IMR-90 (cell line): ENCODE data around the gene PRKCA. TPM values are rescaled to one million over a fixed set of nuclear protein-coding genes. Genes with fewer than 3 reads are reported as not detected.

Experiments
- ATAC-seq: fragments of 200-7000 bp; cut with Tn5 transposase; 2 replicates; pipeline ENCODE4 v1.9.1; 2020; ENCODE audit warnings: low read depth, mild to moderate bottlenecking, moderate library complexity
- BruUV-seq: library from RNA; stranded (reverse); fragments of 400-500 nt; replicated peaks from 2 replicates; lab custom pipeline; 2021; lab: Mats Ljungman, UMichigan
- CTCF ChIA-PET: fragments of 300-600 bp; formaldehyde crosslinking; extraction: SDS; loops from one replicate; lab custom pipeline; 2021; ENCODE audit warnings: antibody characterized with exemption; lab: Yijun Ruan, JAX
- POLR2A ChIA-PET: fragments of 300-600 bp; sonication (Branson Sonifier 250); formaldehyde crosslinking; loops from one replicate; lab custom pipeline; 2022; ENCODE audit warnings: antibody characterized with exemption; ENCODE audit not compliant: unreplicated experiment; lab: Charles Lee
- DNase-seq: peaks from one replicate; pipeline ENCODE4 v3.0.0; 2013
- H2AFZ ChIP-seq: replicated peaks from 2 replicates; pipeline ENCODE3; 2013; ENCODE audit warnings: low read length, mild to moderate bottlenecking; ENCODE audit not compliant: poor library complexity
- H2AK5ac ChIP-seq: 2 replicates; pipeline ENCODE4 v1.6.1; 2013; ENCODE audit warnings: low read depth, low read length, inconsistent platforms
- H2AK9ac ChIP-seq: replicated peaks from 2 replicates; pipeline ENCODE3; 2013; ENCODE audit warnings: mild to moderate bottlenecking, low read depth, low read length, moderate library complexity; ENCODE audit not compliant: poor library complexity
- H2BK120ac ChIP-seq: 2 replicates; pipeline ENCODE4 v1.6.1; 2013; ENCODE audit warnings: low read depth, low read length, inconsistent platforms
- H2BK15ac ChIP-seq: 3 replicates; pipeline ENCODE4 v1.6.1; 2013; ENCODE audit warnings: low read depth, low read length, inconsistent platforms
- H2BK20ac ChIP-seq: 2 replicates; pipeline ENCODE4 v1.6.1; 2013; ENCODE audit warnings: low read depth, mild to moderate bottlenecking, inconsistent platforms, low read length, moderate library complexity
- H2BK5ac ChIP-seq: 2 replicates; pipeline ENCODE4 v1.6.1; 2013; ENCODE audit warnings: mild to moderate bottlenecking, low read depth, low read length, inconsistent platforms; ENCODE audit not compliant: poor library complexity, severe bottlenecking
- H3K14ac ChIP-seq: replicated peaks from 2 replicates; pipeline ENCODE4 v1.6.1; 2013; ENCODE audit warnings: low read depth, low read length, inconsistent platforms
- H3K18ac ChIP-seq: 2 replicates; pipeline ENCODE4 v1.6.1; 2013; ENCODE audit warnings: low read depth, low read length, control low read depth
- H3K23ac ChIP-seq: 2 replicates; pipeline ENCODE4 v1.6.1; 2013; ENCODE audit warnings: low read depth, low read length, inconsistent platforms
- H3K27ac ChIP-seq: 2 replicates; pipeline ENCODE4 v1.5.1; 2013; ENCODE audit warnings: mild to moderate bottlenecking, control low read depth, low read length; ENCODE audit not compliant: insufficient read depth
- H3K27me3 ChIP-seq: 2 replicates; pipeline ENCODE4 v1.6.1; 2013; ENCODE audit warnings: low read length; ENCODE audit not compliant: control insufficient read depth, insufficient read depth
- H3K36me3 ChIP-seq: 2 replicates; pipeline ENCODE4 v1.6.1; 2013; ENCODE audit warnings: low read length, mixed read lengths; ENCODE audit not compliant: control insufficient read depth, insufficient read depth
- H3K4ac ChIP-seq: 2 replicates; pipeline ENCODE4 v1.6.1; 2013; ENCODE audit warnings: low read depth, low read length, inconsistent platforms
- H3K4me1 ChIP-seq: 2 replicates; pipeline ENCODE4 v1.6.1; 2013; ENCODE audit warnings: low read length, mixed read lengths; ENCODE audit not compliant: control insufficient read depth, insufficient read depth
- H3K4me2 ChIP-seq: 2 replicates; pipeline ENCODE4 v1.6.1; 2013; ENCODE audit warnings: low read depth, mild to moderate bottlenecking, control low read depth, low read length, moderate library complexity
- H3K4me3 ChIP-seq: 2 replicates; pipeline ENCODE4 v1.5.1; 2013; ENCODE audit warnings: low read depth, mild to moderate bottlenecking, control low read depth, low read length, moderate library complexity; ENCODE audit not compliant: insufficient read depth
- H3K56ac ChIP-seq: 2 replicates; pipeline ENCODE4 v1.6.1; 2013; ENCODE audit warnings: low read length, inconsistent platforms; ENCODE audit not compliant: insufficient read depth; ENCODE audit errors: extremely low read depth
- H3K79me1 ChIP-seq, 2 experiments: 2 replicates each; pipeline ENCODE4 v1.6.1; 2013; ENCODE audit warnings: low read length in 2 of 2, inconsistent platforms in 1 of 2, low read depth in 1 of 2
- H3K9ac ChIP-seq: 2 replicates; pipeline ENCODE4 v1.6.1; 2013; ENCODE audit warnings: low read depth, low read length, control low read depth
- H3K9me1 ChIP-seq: 2 replicates; pipeline ENCODE4 v1.6.1; 2013; ENCODE audit warnings: low read length, inconsistent platforms; ENCODE audit not compliant: insufficient read depth
- H3K9me3 ChIP-seq: 2 replicates; pipeline ENCODE4 v1.6.1; 2013; ENCODE audit warnings: low read length; ENCODE audit not compliant: control insufficient read depth, insufficient read depth
- H4K20me1 ChIP-seq: 2 replicates; pipeline ENCODE4 v1.6.1; 2013; ENCODE audit warnings: low read length, inconsistent platforms; ENCODE audit not compliant: insufficient read depth
- H4K5ac ChIP-seq: 2 replicates; pipeline ENCODE4 v1.6.1; 2013; ENCODE audit warnings: mild to moderate bottlenecking, low read depth, low read length, control low read depth
- H4K8ac ChIP-seq, 2 experiments: 2 replicates each; pipeline ENCODE4 v1.6.1; 2013; ENCODE audit warnings: low read depth in 2 of 2, low read length in 2 of 2, control low read depth in 1 of 2, inconsistent platforms in 1 of 2
- H4K91ac ChIP-seq: 2 replicates; pipeline ENCODE4 v1.6.1; 2013; ENCODE audit warnings: low read depth, low read length, inconsistent platforms; ENCODE audit not compliant: insufficient read depth
- BHLHE40 ChIP-seq: fragments of 150-350 bp; IDR thresholded peaks from 2 replicates; pipeline ENCODE4 v1.6.1; 2016; ENCODE audit warnings: mild to moderate bottlenecking, low read depth, low read length
- CEBPB ChIP-seq: IDR thresholded peaks from 2 replicates; pipeline ENCODE4 v1.6.1; 2012; ENCODE audit warnings: low read depth, low read length, improper control_type of control experiment
- CHD1 ChIP-seq: IDR thresholded peaks from 2 replicates; pipeline ENCODE4 v1.6.1; 2012; ENCODE audit warnings: low read depth, low read length, improper control_type of control experiment
- FOS ChIP-seq: fragments of 150-350 bp; IDR thresholded peaks from 2 replicates; pipeline ENCODE4 v1.6.1; 2016; ENCODE audit warnings: low read depth, low read length
- MAFK ChIP-seq: IDR thresholded peaks from 2 replicates; pipeline ENCODE4 v1.6.1; 2012; ENCODE audit warnings: low read depth, low read length, improper control_type of control experiment
- MXI1 ChIP-seq: IDR thresholded peaks from 2 replicates; pipeline ENCODE4 v1.6.1; 2012; ENCODE audit warnings: low read depth, mild to moderate bottlenecking, low read length, moderate library complexity, borderline replicate concordance
- NFE2L2 ChIP-seq: fragments of 150-350 bp; IDR thresholded peaks from 2 replicates; pipeline ENCODE4 v1.6.1; 2016; ENCODE audit warnings: low read depth, mild to moderate bottlenecking, low read length
- POLR2A ChIP-seq: IDR thresholded peaks from 2 replicates; pipeline ENCODE4 v1.6.1; 2012; ENCODE audit warnings: mild to moderate bottlenecking, low read depth, low read length
- RAD21 ChIP-seq: IDR thresholded peaks from 2 replicates; pipeline ENCODE4 v1.6.1; 2012; ENCODE audit warnings: low read length, improper control_type of control experiment
- RCOR1 ChIP-seq: IDR thresholded peaks from 2 replicates; pipeline ENCODE4 v1.6.1; 2012; ENCODE audit warnings: mild to moderate bottlenecking, low read length, improper control_type of control experiment; ENCODE audit not compliant: insufficient replicate concordance
- RFX5 ChIP-seq: IDR thresholded peaks from 2 replicates; pipeline ENCODE4 v1.8.0; 2012; ENCODE audit warnings: low read depth, mild to moderate bottlenecking, low read length, moderate library complexity
- SMC3 ChIP-seq: fragments of 150-350 bp; IDR thresholded peaks from 2 replicates; pipeline ENCODE4 v1.6.1; 2016; ENCODE audit warnings: low read depth, mild to moderate bottlenecking, antibody characterized with exemption, low read length, moderate library complexity
- USF2 ChIP-seq: fragments of 150-350 bp; IDR thresholded peaks from 2 replicates; pipeline ENCODE4 v1.6.1; 2017; ENCODE audit warnings: mild to moderate bottlenecking, antibody characterized with exemption, low read length, low read depth
- WGBS, 2 experiments: methylation state at CpG; one replicate each; pipeline versions ENCODE4 v1.1.5 to v1.1.7; 2013; ENCODE audit warnings: missing lambda C conversion rate in 2 of 2; ENCODE audit not compliant: insufficient read length in 1 of 2; ENCODE audit errors: extremely low coverage in 2 of 2; 5-methylcytosine and 5-hydroxymethylcytosine counted together
- dilution Hi-C: fragments of 300-500 bp; cut with HindIII; formaldehyde crosslinking; loops from one replicate; pipeline ENCODE4 v1.14.3; 2018; ENCODE audit warnings: low sequenced_read_pairs; ENCODE audit not compliant: unreplicated experiment
- in situ Hi-C: fragments of 300-500 bp; cut with MboI; formaldehyde crosslinking; loops from 3 replicates; pipeline ENCODE4 v1.14.3; 2019; ENCODE audit warnings: low sequenced_read_pairs, inconsistent platforms, mixed read lengths
- intact Hi-C: fragments of 100-400 bp; cut with micrococcal nuclease; formaldehyde crosslinking; loops from 2 replicates; pipeline ENCODE4 v1.10.0; 2022
- polyA plus RNA-seq, 3 experiments: library from polyadenylated mRNA; depleted of rRNA; stranded (reverse); fragments of >200 nt; gene quantifications; 2 replicates each; pipeline ENCODE4 v1.2.3, GENCODE V29; 2012; ENCODE audit warnings: low replicate concordance in 1 of 3
- total RNA-seq: library from RNA; depleted of rRNA; stranded (reverse); fragments of >200 nt; gene quantifications from 2 replicates; pipeline ENCODE4 v1.2.3, GENCODE V29; 2012
- TF ChIP-seq, protein P1 (sequence below): fragments of 150-350 bp; IDR thresholded peaks from 2 replicates; pipeline ENCODE4 v1.6.1; 2016; ENCODE audit warnings: low read depth, mild to moderate bottlenecking, low read length, moderate library complexity, borderline replicate concordance
- TF ChIP-seq, protein P2 (sequence below): conservative IDR thresholded peaks from 2 replicates; pipeline ENCODE4 v1.5.1; 2012; ENCODE audit warnings: mild to moderate bottlenecking, low read depth, low read length, improper control_type of control experiment

PRKCA gene
- total and polyA plus RNA-seq, 2 of the 4 experiments (the other 2 are of a cell fraction), result 31.0 to 46.0 TPM

DNA sequence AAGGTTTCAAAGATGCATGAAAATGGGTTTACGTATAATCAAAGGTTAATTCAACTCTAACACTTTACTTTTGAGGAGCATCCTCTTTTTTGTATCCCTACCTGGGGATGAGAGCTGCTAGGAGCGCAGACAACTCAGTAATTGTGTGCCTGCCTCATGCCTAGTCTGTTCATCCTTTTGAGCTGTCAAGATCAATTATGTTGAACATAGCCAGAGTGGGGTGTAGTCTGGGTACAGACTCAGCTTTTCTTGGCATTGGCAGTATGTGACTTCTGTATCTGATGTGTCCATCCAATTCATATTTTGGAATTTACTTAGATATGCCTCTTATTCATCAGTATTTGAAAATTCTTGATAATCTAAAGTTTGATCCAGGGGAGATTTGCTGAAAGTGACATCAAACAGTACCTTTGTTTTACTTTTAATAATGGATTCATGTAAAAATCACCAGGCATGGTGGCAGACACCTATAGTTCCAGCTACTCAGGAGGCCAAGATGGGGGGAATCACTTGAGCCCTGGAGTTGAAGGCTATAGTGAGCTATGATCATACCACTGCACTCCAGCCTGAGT, 24.1 kb downstream of the PRKCA start:
- ATAC-seq (no peak), DNase-seq (no peak)
- Histone ChIP-seq H4K91ac (no peak overlapping the region), H2AK9ac (no peak overlapping the region), H3K18ac (no peak overlapping the region), H3K27ac (no peak overlapping the region), H2BK20ac (no peak overlapping the region), H4K5ac (no peak overlapping the region), H2BK5ac (no peak overlapping the region), H4K8ac (no peak overlapping the region), H3K4me2 (no peak overlapping the region), H3K9ac (no peak overlapping the region), H3K4ac (no peak overlapping the region), H3K79me1 (peaks cover 55 to 92% of the 10 kb centered on the region in 2 experiments), H3K36me3 (peaks cover 12% of the 10 kb centered on the region), H2BK120ac (no peak overlapping the region), H4K20me1 (peaks cover 31% of the 10 kb centered on the region; the same call in 1 of the 2 replicates), H3K27me3 (no peaks in the 10 kb centered on the region), H3K56ac (no peak overlapping the region), H2BK15ac (no peak overlapping the region), H3K23ac (no peak overlapping the region), H3K9me3 (peaks cover 5% of the 10 kb centered on the region; the same call in 1 of the 2 replicates), H3K14ac (no peak overlapping the region), H2AFZ (no peak overlapping the region), H3K4me3 (no peak overlapping the region), H2AK5ac (no peak overlapping the region), H3K9me1 (no peaks in the 10 kb centered on the region), H3K4me1 (no peaks in the 10 kb centered on the region)
- no CpG with 5 or more reads among the region's 2 CpGs for WGBS, 2 experiments
- TF ChIP-seq, protein P1, sequence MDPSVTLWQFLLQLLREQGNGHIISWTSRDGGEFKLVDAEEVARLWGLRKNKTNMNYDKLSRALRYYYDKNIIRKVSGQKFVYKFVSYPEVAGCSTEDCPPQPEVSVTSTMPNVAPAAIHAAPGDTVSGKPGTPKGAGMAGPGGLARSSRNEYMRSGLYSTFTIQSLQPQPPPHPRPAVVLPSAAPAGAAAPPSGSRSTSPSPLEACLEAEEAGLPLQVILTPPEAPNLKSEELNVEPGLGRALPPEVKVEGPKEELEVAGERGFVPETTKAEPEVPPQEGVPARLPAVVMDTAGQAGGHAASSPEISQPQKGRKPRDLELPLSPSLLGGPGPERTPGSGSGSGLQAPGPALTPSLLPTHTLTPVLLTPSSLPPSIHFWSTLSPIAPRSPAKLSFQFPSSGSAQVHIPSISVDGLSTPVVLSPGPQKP, result no peak
- no peak for TF ChIP-seq POLR2A
- no peak for TF ChIP-seq NFE2L2
- no peak for TF ChIP-seq RAD21
- TF ChIP-seq RFX5, result no peak
- TF ChIP-seq, protein P2, sequence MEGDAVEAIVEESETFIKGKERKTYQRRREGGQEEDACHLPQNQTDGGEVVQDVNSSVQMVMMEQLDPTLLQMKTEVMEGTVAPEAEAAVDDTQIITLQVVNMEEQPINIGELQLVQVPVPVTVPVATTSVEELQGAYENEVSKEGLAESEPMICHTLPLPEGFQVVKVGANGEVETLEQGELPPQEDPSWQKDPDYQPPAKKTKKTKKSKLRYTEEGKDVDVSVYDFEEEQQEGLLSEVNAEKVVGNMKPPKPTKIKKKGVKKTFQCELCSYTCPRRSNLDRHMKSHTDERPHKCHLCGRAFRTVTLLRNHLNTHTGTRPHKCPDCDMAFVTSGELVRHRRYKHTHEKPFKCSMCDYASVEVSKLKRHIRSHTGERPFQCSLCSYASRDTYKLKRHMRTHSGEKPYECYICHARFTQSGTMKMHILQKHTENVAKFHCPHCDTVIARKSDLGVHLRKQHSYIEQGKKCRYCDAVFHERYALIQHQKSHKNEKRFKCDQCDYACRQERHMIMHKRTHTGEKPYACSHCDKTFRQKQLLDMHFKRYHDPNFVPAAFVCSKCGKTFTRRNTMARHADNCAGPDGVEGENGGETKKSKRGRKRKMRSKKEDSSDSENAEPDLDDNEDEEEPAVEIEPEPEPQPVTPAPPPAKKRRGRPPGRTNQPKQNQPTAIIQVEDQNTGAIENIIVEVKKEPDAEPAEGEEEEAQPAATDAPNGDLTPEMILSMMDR, result no peak
- TF ChIP-seq RCOR1, result no peak
- TF ChIP-seq BHLHE40, result no peak
- no peak for TF ChIP-seq FOS
- TF ChIP-seq USF2, result no peak
- no peak for TF ChIP-seq MXI1
- no peak for TF ChIP-seq CEBPB
- no peak for TF ChIP-seq CHD1
- TF ChIP-seq SMC3, result no peak
- TF ChIP-seq MAFK, result no peak
- POLR2A ChIA-PET, result no interaction called here
- no TSS peak for BruUV-seq
- CTCF ChIA-PET, result interaction anchor here (0.7 to 1.2 kb wide), 2 partner anchors 9 to 215 kb away, joined by 3 to 4 read pairs; no protein-coding TSS in a partner anchor
- dilution Hi-C loops, result no loop called here
- in situ Hi-C loops, result no loop called here
- intact Hi-C loops, result no loop called here
